ENCODE data around the gene SIRT2.

The SIRT2 gene

DNA sequence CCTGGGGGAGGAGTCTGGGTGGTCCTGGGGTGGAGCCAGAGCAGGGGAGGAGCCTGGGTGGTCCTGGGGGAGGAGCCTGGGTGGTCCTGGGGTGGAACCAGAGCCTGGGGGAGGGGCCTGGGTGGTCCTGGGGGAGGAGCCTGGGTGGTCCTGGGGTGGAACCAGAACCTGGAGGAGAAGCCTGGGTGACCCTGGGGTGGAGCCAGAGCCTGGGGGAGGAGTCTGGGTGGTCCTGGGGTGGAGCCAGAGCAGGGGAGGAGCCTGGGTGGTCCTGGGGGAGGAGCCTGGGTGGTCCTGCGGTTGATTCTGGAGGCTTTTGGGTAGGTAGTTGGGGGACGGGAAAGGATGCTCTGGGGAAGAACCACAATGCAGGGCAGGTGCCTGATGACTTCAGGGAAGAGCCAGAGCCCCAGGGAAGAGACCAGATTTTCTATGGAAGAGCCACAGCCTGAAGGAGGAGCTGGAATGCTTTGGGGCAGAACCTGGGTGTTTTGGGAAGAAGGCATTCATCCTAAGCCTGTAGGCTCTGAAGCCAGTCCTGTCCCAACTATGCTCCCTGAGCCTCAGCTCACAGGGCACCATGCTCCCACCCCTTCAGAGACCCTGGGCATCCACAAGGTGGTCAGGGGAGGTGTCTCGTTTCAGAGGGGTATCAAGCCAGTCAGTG is 46.3 kb upstream of the SIRT2 start:
- H3K4me3 ChIP-seq (ENCODE audit: low read depth, low read length), result no peak overlapping the region
- H3K9me3 ChIP-seq (ENCODE audit: control insufficient read depth, insufficient read depth, low read depth, low read length), result no peaks in the 10 kb centered on the region
- H3K4me1 ChIP-seq (ENCODE audit: control insufficient read depth, insufficient read depth, low read length), result no peaks in the 10 kb centered on the region
- H3K36me3 ChIP-seq (ENCODE audit: control insufficient read depth in 2 of 2, insufficient read depth in 1 of 2, low read length in 2 of 2), result peaks cover 48 to 71% of the 10 kb centered on the region in 2 experiments
- TF ChIP-seq ZNF600 (tag by site-specific recombination; IDR thresholded peaks at IDR 0.05) (peak; percentile 72; the same call in 1 of the 2 replicates), SP3 (tag by site-specific recombination; IDR thresholded peaks at IDR 0.05) (peak; percentile 37; the same call in 1 of the 2 replicates), KLF1 (tag by site-specific recombination; IDR thresholded peaks at IDR 0.05) (0 out of 2 replicates have a peak, but pooled peaks have one; percentile 16), FEZF1 (tag by site-specific recombination; IDR thresholded peaks at IDR 0.05) (no peak), KLF8 (tag by site-specific recombination; IDR thresholded peaks at IDR 0.05) (peak; percentile 70), ZNF19 (tag by site-specific recombination; IDR thresholded peaks at IDR 0.05; ENCODE audit: low read depth) (no peak), ZNF341 (tag by site-specific recombination; IDR thresholded peaks at IDR 0.05; ENCODE audit: low read depth) (peak; percentile 61)
- POLR2A ChIA-PET, result no interaction called here
- CTCF ChIA-PET, result interaction anchor here (1.2 to 7.1 kb wide), 3 partner anchors 13 to 31 kb away, joined by 3 to 60 read pairs (median 6); partner anchors contain the start of genes MRPS12 and SARS2
- H3K27ac ChIP-seq (ENCODE audit: extremely low read depth, low read depth, low read length), result 0 out of 2 replicates have a peak overlapping the region, but pooled peaks have one; percentile 31

DNA sequence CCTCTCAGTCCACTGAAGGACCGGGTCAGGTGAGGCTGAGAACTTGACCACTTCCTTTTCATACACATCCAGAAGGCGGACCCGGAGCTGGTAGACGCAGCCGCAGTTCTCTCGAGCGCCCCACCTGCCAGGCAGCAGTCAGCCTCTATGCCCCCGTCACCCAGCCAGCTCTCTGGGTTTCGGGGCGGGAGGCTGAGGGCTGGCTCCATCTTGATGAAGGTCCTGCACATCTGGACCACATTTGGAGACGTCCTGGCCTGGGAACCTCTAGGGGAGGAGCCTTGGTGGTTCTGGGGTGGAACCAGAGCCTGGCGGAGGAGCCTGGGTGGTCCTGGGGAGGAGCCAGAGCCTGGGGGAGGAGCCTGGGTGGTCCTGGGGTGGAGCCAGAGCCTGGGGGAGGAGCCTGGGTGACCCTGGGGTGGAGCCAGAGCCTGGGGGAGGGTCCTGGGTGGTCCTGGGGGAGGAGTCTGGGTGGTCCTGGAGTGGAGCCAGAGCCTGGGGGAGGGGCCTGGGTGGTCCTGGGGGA is 45.6 kb upstream of the SIRT2 start:
- POLR2A ChIA-PET, result interaction anchor here (0.6 to 2.4 kb wide), 2 partner anchors 15 to 383 kb away, joined by 4 to 8 read pairs; partner anchors contain the start of genes MRPS12 and SARS2
- Histone ChIP-seq H3K27ac (ENCODE audit: extremely low read depth, low read depth, low read length) (no peak overlapping the region), H3K36me3 (ENCODE audit: control insufficient read depth in 2 of 2, insufficient read depth in 1 of 2, low read length in 2 of 2) (peaks cover 44 to 68% of the 10 kb centered on the region in 2 experiments), H3K4me3 (ENCODE audit: low read depth, low read length) (no peak overlapping the region), H3K9me3 (ENCODE audit: control insufficient read depth, insufficient read depth, low read depth, low read length) (no peaks in the 10 kb centered on the region), H3K4me1 (ENCODE audit: control insufficient read depth, insufficient read depth, low read length) (no peaks in the 10 kb centered on the region)
- CTCF ChIA-PET, result interaction anchor here (7.1 kb wide), 1 partner anchor 14 kb away, joined by 60 read pairs; the partner anchor contains the start of genes MRPS12 and SARS2
- TF ChIP-seq ZNF37A (tag by site-specific recombination; IDR thresholded peaks at IDR 0.05), result no peak
- TF ChIP-seq, protein P1, sequence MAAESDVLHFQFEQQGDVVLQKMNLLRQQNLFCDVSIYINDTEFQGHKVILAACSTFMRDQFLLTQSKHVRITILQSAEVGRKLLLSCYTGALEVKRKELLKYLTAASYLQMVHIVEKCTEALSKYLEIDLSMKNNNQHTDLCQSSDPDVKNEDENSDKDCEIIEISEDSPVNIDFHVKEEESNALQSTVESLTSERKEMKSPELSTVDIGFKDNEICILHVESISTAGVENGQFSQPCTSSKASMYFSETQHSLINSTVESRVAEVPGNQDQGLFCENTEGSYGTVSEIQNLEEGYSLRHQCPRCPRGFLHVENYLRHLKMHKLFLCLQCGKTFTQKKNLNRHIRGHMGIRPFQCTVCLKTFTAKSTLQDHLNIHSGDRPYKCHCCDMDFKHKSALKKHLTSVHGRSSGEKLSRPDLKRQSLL (tag by site-specific recombination; IDR thresholded peaks at IDR 0.05), result peak; percentile 77

DNA sequence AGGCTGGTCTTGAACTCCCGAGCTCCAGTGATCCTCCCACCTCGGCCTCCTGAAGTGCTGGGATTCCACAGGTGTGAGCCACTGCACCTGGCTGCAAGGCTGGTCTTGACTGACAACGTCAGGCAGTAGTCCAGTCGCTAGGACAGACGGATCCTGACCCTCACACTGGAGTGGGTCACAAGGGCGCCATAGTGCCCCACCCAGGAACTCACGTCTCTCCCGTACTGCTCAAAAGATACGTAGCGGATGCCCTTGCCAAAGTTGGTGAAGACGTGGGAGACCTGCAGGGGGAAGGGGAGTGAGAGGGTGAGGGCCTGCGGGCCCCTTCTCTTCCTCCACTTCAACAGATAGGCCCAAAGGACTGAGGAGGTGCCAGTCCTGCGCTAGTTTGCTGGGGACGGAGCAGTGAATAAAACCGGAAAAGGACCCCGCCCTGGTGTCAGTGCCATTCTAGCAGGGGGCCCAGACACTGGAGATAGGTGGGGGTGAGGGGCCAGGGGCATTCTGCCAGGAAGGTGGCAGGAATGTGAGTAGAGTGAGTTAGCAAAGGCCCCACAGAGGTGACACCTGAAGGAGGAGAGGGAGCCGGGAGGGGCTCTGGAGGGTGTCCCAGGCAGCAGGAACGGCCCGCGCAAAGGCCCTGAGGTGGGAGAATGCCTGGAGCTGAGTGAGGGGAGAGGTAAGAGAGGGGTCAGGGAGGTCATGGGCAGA is 43.2 kb upstream of the SIRT2 start:
- Histone ChIP-seq H3K4me1 (ENCODE audit: control insufficient read depth, insufficient read depth, low read length) (no peaks in the 10 kb centered on the region), H3K4me3 (ENCODE audit: low read depth, low read length) (no peak overlapping the region), H3K36me3 (ENCODE audit: control insufficient read depth in 2 of 2, insufficient read depth in 1 of 2, low read length in 2 of 2) (peaks cover 31 to 53% of the 10 kb centered on the region in 2 experiments), H3K27ac (ENCODE audit: extremely low read depth, low read depth, low read length) (no peak overlapping the region), H3K9me3 (ENCODE audit: control insufficient read depth, insufficient read depth, low read depth, low read length) (no peaks in the 10 kb centered on the region)
- CTCF ChIA-PET, result interaction anchor here (0.6 to 7.1 kb wide), 3 partner anchors 12 to 244 kb away, joined by 5 to 60 read pairs (median 6); partner anchors contain the start of genes MRPS12 and SARS2
- TF ChIP-seq SP3 (tag by site-specific recombination; IDR thresholded peaks at IDR 0.05), result no peak
- peak; percentile 85 for TF ChIP-seq SCRT2 (tag by site-specific recombination; IDR thresholded peaks at IDR 0.05)
- peak; percentile 88 for TF ChIP-seq SCRT1 (tag by site-specific recombination; IDR thresholded peaks at IDR 0.05; ENCODE audit: borderline replicate concordance)
- TF ChIP-seq, protein P2, sequence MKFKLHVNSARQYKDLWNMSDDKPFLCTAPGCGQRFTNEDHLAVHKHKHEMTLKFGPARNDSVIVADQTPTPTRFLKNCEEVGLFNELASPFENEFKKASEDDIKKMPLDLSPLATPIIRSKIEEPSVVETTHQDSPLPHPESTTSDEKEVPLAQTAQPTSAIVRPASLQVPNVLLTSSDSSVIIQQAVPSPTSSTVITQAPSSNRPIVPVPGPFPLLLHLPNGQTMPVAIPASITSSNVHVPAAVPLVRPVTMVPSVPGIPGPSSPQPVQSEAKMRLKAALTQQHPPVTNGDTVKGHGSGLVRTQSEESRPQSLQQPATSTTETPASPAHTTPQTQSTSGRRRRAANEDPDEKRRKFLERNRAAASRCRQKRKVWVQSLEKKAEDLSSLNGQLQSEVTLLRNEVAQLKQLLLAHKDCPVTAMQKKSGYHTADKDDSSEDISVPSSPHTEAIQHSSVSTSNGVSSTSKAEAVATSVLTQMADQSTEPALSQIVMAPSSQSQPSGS (tag by site-specific recombination; IDR thresholded peaks at IDR 0.05; ENCODE audit: low read depth), result no peak
- TF ChIP-seq ZNF174 (tag by site-specific recombination; IDR thresholded peaks at IDR 0.05), result no peak
- TF ChIP-seq ZNF24 (tag by site-specific recombination; IDR thresholded peaks at IDR 0.05), result no peak
- no peak for TF ChIP-seq FEZF1 (tag by site-specific recombination; IDR thresholded peaks at IDR 0.05)
- TF ChIP-seq, protein P3, sequence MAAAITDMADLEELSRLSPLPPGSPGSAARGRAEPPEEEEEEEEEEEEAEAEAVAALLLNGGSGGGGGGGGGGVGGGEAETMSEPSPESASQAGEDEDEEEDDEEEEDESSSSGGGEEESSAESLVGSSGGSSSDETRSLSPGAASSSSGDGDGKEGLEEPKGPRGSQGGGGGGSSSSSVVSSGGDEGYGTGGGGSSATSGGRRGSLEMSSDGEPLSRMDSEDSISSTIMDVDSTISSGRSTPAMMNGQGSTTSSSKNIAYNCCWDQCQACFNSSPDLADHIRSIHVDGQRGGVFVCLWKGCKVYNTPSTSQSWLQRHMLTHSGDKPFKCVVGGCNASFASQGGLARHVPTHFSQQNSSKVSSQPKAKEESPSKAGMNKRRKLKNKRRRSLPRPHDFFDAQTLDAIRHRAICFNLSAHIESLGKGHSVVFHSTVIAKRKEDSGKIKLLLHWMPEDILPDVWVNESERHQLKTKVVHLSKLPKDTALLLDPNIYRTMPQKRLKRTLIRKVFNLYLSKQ (tag by site-specific recombination; IDR thresholded peaks at IDR 0.05; ENCODE audit: borderline replicate concordance), result no peak
- TF ChIP-seq ZNF623 (tag by site-specific recombination; IDR thresholded peaks at IDR 0.05), result peak; percentile 91
- TF ChIP-seq ZNF426 (tag by site-specific recombination; IDR thresholded peaks at IDR 0.05), result no peak
- POLR2A ChIA-PET, result interaction anchor here (0.5 to 2.4 kb wide), 4 partner anchors 12 to 810 kb away, joined by 3 to 8 read pairs (median 6); partner anchors contain the start of genes MRPS12 and SARS2
